AG04449 (cell line): Measurements from ENCODE around the gene SMIM10L2A.
"Not testable (repeated sequence)": the region's sequence is repeated elsewhere in the genome, so short reads cannot be mapped to it uniquely, and the experiment has no call there.

Experiments used
- CTCF ChIA-PET: fragments of 350-600 bp; formaldehyde crosslinking; extraction: SDS; loops from one replicate; lab custom pipeline; 2021; ENCODE audit warnings: antibody characterized with exemption; lab: Yijun Ruan, JAX
- POLR2A ChIA-PET: fragments of 400-600, 350-600 bp; formaldehyde crosslinking; extraction: SDS; loops from one replicate; lab custom pipeline; 2020; ENCODE audit warnings: antibody characterized with exemption, inconsistent platforms; lab: Yijun Ruan, JAX
- DNase-seq: peaks from one replicate; pipeline ENCODE4 v3.0.0-alpha.2; 2010; ENCODE audit warnings: low read depth, low spot score
- H3K4me3 ChIP-seq: 2 replicates; pipeline ENCODE4 v1.5.1; 2011; ENCODE audit warnings: low read depth, mild to moderate bottlenecking, control low read depth, low read length
- CTCF ChIP-seq: IDR thresholded peaks from one replicate; pipeline ENCODE4 v1.5.1; 2011; ENCODE audit warnings: mild to moderate bottlenecking, moderate library complexity, low read length, control low read depth, inconsistent platforms; ENCODE audit not compliant: insufficient read depth; ENCODE audit errors: missing control alignments

SMIM10L2A gene

GRCh38 chrX:135416546-135416945, 5.2 kb upstream of the SMIM10L2A start:
- no peak overlapping the region for H3K4me3 ChIP-seq
- no peak for TF ChIP-seq CTCF
- DNase-seq, result no peak
- ChIA-PET CTCF (no interaction called here), POLR2A (no interaction called here)

GRCh38 chrX:135420831-135421230, 913 bp upstream of the SMIM10L2A start:
- DNase-seq, result no peak
- ChIA-PET POLR2A (no interaction called here), CTCF (no interaction called here)
- no peak overlapping the region for H3K4me3 ChIP-seq
- TF ChIP-seq CTCF, result no peak

GRCh38 chrX:135421537-135421931, 210 bp upstream of the SMIM10L2A start:
- peak overlapping the region; percentile 40 for H3K4me3 ChIP-seq
- TF ChIP-seq CTCF, result no peak
- ChIA-PET POLR2A (no interaction called here), CTCF (no interaction called here)
- no peak for DNase-seq

GRCh38 chrX:135422810-135423168, 1.0 kb downstream of the SMIM10L2A start:
- DNase-seq, POLR2A ChIA-PET, CTCF ChIA-PET, H3K4me3 ChIP-seq: not testable (repeated sequence)

- CTCF ChIA-PET, POLR2A ChIA-PET, H3K4me3 ChIP-seq, DNase-seq: not testable (repeated sequence)
Measured at GRCh38 chrX:135423173-135423864, 1.6 kb downstream of the SMIM10L2A start.

- no peak for TF ChIP-seq CTCF
- DNase-seq, result no peak
- CTCF ChIA-PET, result no interaction called here
- POLR2A ChIA-PET, result no interaction called here
- H3K4me3 ChIP-seq, result no peak overlapping the region
Measured at GRCh38 chrX:135424469-135424868, 2.7 kb downstream of the SMIM10L2A start.

- DNase-seq, result no peak
- no peak overlapping the region for H3K4me3 ChIP-seq
- POLR2A ChIA-PET, result no interaction called here
- TF ChIP-seq CTCF, result no peak
- CTCF ChIA-PET, result no interaction called here
Measured at GRCh38 chrX:135425026-135425965, 3.6 kb downstream of the SMIM10L2A start.
